HepG2 (cell line): Measurements from ENCODE around the gene P4HA3. TPM values are rescaled to one million over a fixed set of nuclear protein-coding genes. Genes with fewer than 3 reads are reported as not detected.

Experiments used
- ATAC-seq: fragments of 200-7000 bp; cut with Tn5 transposase; 3 replicates; pipeline ENCODE4 v1.9.1; 2020; ENCODE audit warnings: mild to moderate bottlenecking, moderate library complexity
- BruUV-seq: library from RNA; stranded (reverse); fragments of 400-500 nt; replicated peaks from 2 replicates; lab custom pipeline; 2021; lab: Mats Ljungman, UMichigan
- CTCF ChIA-PET: fragments of 300-600 bp; formaldehyde crosslinking; extraction: SDS; loops from one replicate; lab custom pipeline; 2021; ENCODE audit warnings: low total read pairs, inconsistent platforms, low intra/inter-chr PET ratio; lab: Yijun Ruan, JAX
- POLR2A ChIA-PET: fragments of 350-600 bp; sonication (Branson Sonifier 250); formaldehyde crosslinking; loops from one replicate; lab custom pipeline; 2020; ENCODE audit warnings: antibody characterized with exemption, inconsistent platforms; lab: Yijun Ruan, JAX
- DNase-seq: peaks from one replicate; pipeline ENCODE4 v3.0.0-alpha.2; 2015; ENCODE audit warnings: low spot score
- FAIRE-seq: peaks from 3 replicates; lab custom pipeline; 2011; peaks lifted over from hg19 to GRCh38; lab: Jason Lieb, UNC
- H2AFZ ChIP-seq: one replicate; pipeline ENCODE4 v1.6.1; 2011; ENCODE audit warnings: low read length, inconsistent platforms
- H3K27ac ChIP-seq: fragments of 300-600 bp; 3 replicates; pipeline ENCODE4 v1.8.0; 2011; ENCODE audit warnings: mixed run types, mild to moderate bottlenecking, mixed read lengths, low read length, inconsistent platforms; ENCODE audit not compliant: insufficient read depth; ENCODE audit errors: extremely low read length
- H3K27me3 ChIP-seq, 2 experiments: fragments of 200-600 bp in 1 of 2; 2 replicates in 1 of 2; 3 replicates in 1 of 2; pipeline versions ENCODE4 v1.6.0 to v1.8.0; 2011; ENCODE audit warnings: low read length in 2 of 2, mild to moderate bottlenecking in 2 of 2, moderate library complexity in 2 of 2, inconsistent platforms in 1 of 2; ENCODE audit not compliant: insufficient read depth in 2 of 2, control insufficient read depth in 1 of 2
- H3K36me3 ChIP-seq, 2 experiments: fragments of 200-600 bp in 1 of 2; replicated peaks in 1 of 2; 2 replicates in 1 of 2; 3 replicates in 1 of 2; pipeline versions ENCODE4 v1.5.1 to v1.8.0; 2011; ENCODE audit warnings: low read length in 2 of 2, inconsistent platforms in 1 of 2; ENCODE audit not compliant: insufficient read depth in 2 of 2, control insufficient read depth in 1 of 2
- H3K4me1 ChIP-seq: 2 replicates; pipeline ENCODE4 v1.5.1; 2012; ENCODE audit warnings: low read length, inconsistent platforms; ENCODE audit not compliant: insufficient read depth
- H3K4me2 ChIP-seq: 2 replicates; pipeline ENCODE4 v1.6.0; 2011; ENCODE audit warnings: low read depth, low read length, inconsistent platforms
- H3K4me3 ChIP-seq, 3 experiments: fragments of 200-600 bp in 1 of 3; sonication (generic), shearing (Covaris generic) in 1 of 3; replicated peaks in 1 of 3; 2 replicates each; pipeline ENCODE4 v1.5.1; 2011 to 2016; ENCODE audit warnings: low read length in 3 of 3, inconsistent platforms in 2 of 3, low read depth in 2 of 3, mild to moderate bottlenecking in 2 of 3, control low read depth in 1 of 3, mixed read lengths in 1 of 3; ENCODE audit not compliant: insufficient read depth in 1 of 3
- H3K79me2 ChIP-seq: one replicate; pipeline ENCODE4 v1.6.1; 2011; ENCODE audit warnings: low read length, inconsistent platforms; ENCODE audit not compliant: insufficient read depth
- H3K9ac ChIP-seq: 2 replicates; pipeline ENCODE4 v1.6.0; 2011; ENCODE audit warnings: mild to moderate bottlenecking, low read depth, low read length, inconsistent platforms; ENCODE audit not compliant: insufficient read depth
- H3K9me3 ChIP-seq: 2 replicates; pipeline ENCODE4 v1.5.1; 2012; ENCODE audit warnings: mild to moderate bottlenecking, low read length
- H4K20me1 ChIP-seq: 2 replicates; pipeline ENCODE4 v1.6.0; 2011; ENCODE audit warnings: inconsistent platforms, mild to moderate bottlenecking, low read length, moderate library complexity; ENCODE audit not compliant: insufficient read depth
- DMAP1 ChIP-seq: IDR thresholded peaks from 2 replicates; pipeline ENCODE4 v1.6.1; 2016
- KAT2B ChIP-seq: fragments of 150-350 bp; IDR thresholded peaks from 2 replicates; pipeline ENCODE4 v1.6.1; 2014; ENCODE audit warnings: low read depth, low read length, borderline replicate concordance
- KLF16 ChIP-seq, 2 experiments: sonication (generic) in 1 of 2; formaldehyde crosslinking in 1 of 2; IDR thresholded peaks; 2 replicates each; pipeline versions ENCODE4 v1.6.1 to v1.8.0; 2016 to 2023; ENCODE audit warnings: missing genetic modification reagents in 2 of 2, missing compliant biosample characterization in 1 of 2
- MEIS2 ChIP-seq: sonication (generic); formaldehyde crosslinking; IDR thresholded peaks from 2 replicates; pipeline ENCODE4 v1.9.0; 2021; ENCODE audit warnings: mild to moderate bottlenecking, missing genetic modification reagents
- MXD4 ChIP-seq: IDR thresholded peaks from 2 replicates; pipeline ENCODE4 v1.6.1; 2016; ENCODE audit warnings: mild to moderate bottlenecking, missing biosample characterization, missing genetic modification reagents
- NFYC ChIP-seq: IDR thresholded peaks from 2 replicates; pipeline ENCODE4 v1.6.1; 2016; ENCODE audit warnings: missing genetic modification reagents, missing compliant biosample characterization
- NR1H2 ChIP-seq: sonication (generic); formaldehyde crosslinking; IDR thresholded peaks from 2 replicates; pipeline ENCODE4 v1.8.1; 2022; ENCODE audit warnings: low read depth, missing genetic modification reagents, borderline replicate concordance
- RFXAP ChIP-seq: sonication (generic); formaldehyde crosslinking; IDR thresholded peaks from 2 replicates; pipeline ENCODE4 v1.4.0; 2020; ENCODE audit warnings: missing genetic modification reagents, borderline replicate concordance
- TOE1 ChIP-seq: sonication (generic); formaldehyde crosslinking; IDR thresholded peaks from 2 replicates; pipeline ENCODE4 v1.4.0; 2020; ENCODE audit warnings: mild to moderate bottlenecking, missing genetic modification reagents
- ZFYVE20 ChIP-seq: sonication (generic); formaldehyde crosslinking; IDR thresholded peaks from 2 replicates; pipeline ENCODE4 v1.8.0; 2023; ENCODE audit warnings: low read depth, mild to moderate bottlenecking, moderate library complexity, missing genetic modification reagents, borderline replicate concordance
- ZNF256 ChIP-seq: sonication (generic); formaldehyde crosslinking; conservative IDR thresholded peaks from 2 replicates; pipeline ENCODE4 v1.4.0; 2020; ENCODE audit warnings: missing genetic modification reagents
- ZNF354B ChIP-seq: sonication (generic); formaldehyde crosslinking; IDR thresholded peaks from 2 replicates; pipeline ENCODE4 v1.8.0; 2022; ENCODE audit warnings: mild to moderate bottlenecking, missing genetic modification reagents
- ZNF407 ChIP-seq: sonication (generic); formaldehyde crosslinking; IDR thresholded peaks from one replicate; pipeline ENCODE4 v1.5.1; 2020; ENCODE audit warnings: mild to moderate bottlenecking, missing genetic modification reagents; ENCODE audit errors: not compliant biosample characterization
- ZNF546 ChIP-seq: sonication (generic); formaldehyde crosslinking; conservative IDR thresholded peaks from 2 replicates; pipeline ENCODE4 v1.8.1; 2023; ENCODE audit warnings: mild to moderate bottlenecking, missing genetic modification reagents
- ZNF556 ChIP-seq: sonication (generic); formaldehyde crosslinking; IDR thresholded peaks from 2 replicates; pipeline ENCODE4 v1.4.0; 2020; ENCODE audit warnings: mild to moderate bottlenecking, missing genetic modification reagents, borderline replicate concordance
- ZNF670 ChIP-seq: sonication (generic); formaldehyde crosslinking; IDR thresholded peaks from 2 replicates; pipeline ENCODE4 v1.8.0; 2022; ENCODE audit warnings: mild to moderate bottlenecking, missing genetic modification reagents, borderline replicate concordance
- WGBS: methylation state at CpG from one replicate; pipeline ENCODE4 v1.1.6; 2017; ENCODE audit warnings: low lambda C conversion rate; 5-methylcytosine and 5-hydroxymethylcytosine counted together
- in situ Hi-C: cut with HindIII; loops from 2 replicates; pipeline ENCODE4 v1.10.0; 2017; ENCODE audit warnings: low pct_unique_long_range_greater_than_20kb; ENCODE audit not compliant: extremely low pct_ligation_motif_present
- intact Hi-C: fragments of 100-400 bp; cut with micrococcal nuclease; formaldehyde crosslinking; loops from one replicate; pipeline ENCODE4 v1.10.0; 2022; ENCODE audit not compliant: unreplicated experiment
- polyA plus RNA-seq, 8 experiments: library from polyadenylated mRNA; depleted of rRNA in 3 of 8; stranded (reverse) in 7 of 8; unstranded in 1 of 8; fragments of >200 nt; fragmentation: Illumina TruSeq in 4 of 8; extraction: Trizol in 4 of 8; gene quantifications; 2 replicates each; pipeline versions ENCODE4 v1.2.1 to v1.2.3, GENCODE V29; 2011 to 2016; ENCODE audit warnings: low read depth in 4 of 8, missing spikeins in 1 of 8, mixed read lengths in 1 of 8; ENCODE audit not compliant: insufficient read depth in 1 of 8
- total RNA-seq, 5 experiments: library from RNA; depleted of rRNA; stranded (reverse); fragments of >200 nt; fragmentation: Illumina TruSeq; extraction: Trizol; gene quantifications; 2 replicates each; pipeline ENCODE4 v1.2.3, GENCODE V29; 2016; ENCODE audit warnings: low read depth in 1 of 5

Gene P4HA3
- total and polyA plus RNA-seq, 2 of the 13 experiments (the other 11 are each of a cell fraction or from before 2014, with no cell fraction given) = not detected

GRCh38 chr11:74327076-74327475 lies 15.6 kb upstream of the P4HA3 start (continued):
- TF ChIP-seq ZNF407 (CRISPR knock-in tag) = no peak

- FAIRE-seq = no peak
Measured at GRCh38 chr11:74326665-74327064, 15.2 kb upstream of the P4HA3 start.

More at GRCh38 chr11:74326665-74327064, 15.2 kb upstream of the P4HA3 start:
- ATAC-seq = no peak
- WGBS = 45% methylated on average over 5 of the region's 5 CpGs
- no peak overlapping the region for H3K4me2 ChIP-seq
- no TSS peak for BruUV-seq
- peaks cover 0 to 8% of the 10 kb centered on the region in 2 experiments; a peak in 2 of 5 replicates for H3K27me3 ChIP-seq
- H3K79me2 ChIP-seq = no peaks in the 10 kb centered on the region
- no peak overlapping the region for H3K4me3 ChIP-seq
- TF ChIP-seq MEIS2 (CRISPR knock-in tag) (no peak), KLF16 (CRISPR knock-in tag; IDR thresholded peaks at IDR 0.05) (no peak), NFYC (CRISPR knock-in tag) (no peak), NR1H2 (CRISPR knock-in tag) (no peak), ZNF256 (CRISPR knock-in tag) (no peak), ZNF670 (CRISPR knock-in tag) (no peak), ZNF556 (no peak), ZFYVE20 (CRISPR knock-in tag) (no peak), ZNF546 (CRISPR knock-in tag) (no peak), ZNF354B (CRISPR knock-in tag) (no peak), DMAP1 (CRISPR knock-in tag) (no peak), KAT2B (no peak), TOE1 (CRISPR knock-in tag) (no peak), RFXAP (CRISPR knock-in tag) (no peak), MXD4 (CRISPR knock-in tag) (no peak)
- no peaks in the 10 kb centered on the region for H4K20me1 ChIP-seq
- H3K9ac ChIP-seq = no peak overlapping the region
- in situ Hi-C loops (loop anchor here (10.0 kb wide), 1 partner anchor 62 kb away; no protein-coding TSS in a partner anchor), intact Hi-C loops (no loop called here)
- H3K9me3 ChIP-seq = no peaks in the 10 kb centered on the region
- H2AFZ ChIP-seq = no peak overlapping the region
- H3K27ac ChIP-seq = no peak overlapping the region
- ChIA-PET POLR2A (no interaction called here), CTCF (no interaction called here)
- DNase-seq = no peak
- no peaks in the 10 kb centered on the region for H3K4me1 ChIP-seq
- no peaks in the 10 kb centered on the region for H3K36me3 ChIP-seq
